ENCODE measurements around the gene CHST13. TPM values are rescaled to one million over a fixed set of nuclear protein-coding genes. Genes with fewer than 3 reads are reported as not detected.
A peak's percentile ranks its signal among the peaks of the same experiment; 100 is the strongest.

Gene CHST13
- total RNA-seq, 1 experiment from 2014 or later, result 2.0 TPM

DNA sequence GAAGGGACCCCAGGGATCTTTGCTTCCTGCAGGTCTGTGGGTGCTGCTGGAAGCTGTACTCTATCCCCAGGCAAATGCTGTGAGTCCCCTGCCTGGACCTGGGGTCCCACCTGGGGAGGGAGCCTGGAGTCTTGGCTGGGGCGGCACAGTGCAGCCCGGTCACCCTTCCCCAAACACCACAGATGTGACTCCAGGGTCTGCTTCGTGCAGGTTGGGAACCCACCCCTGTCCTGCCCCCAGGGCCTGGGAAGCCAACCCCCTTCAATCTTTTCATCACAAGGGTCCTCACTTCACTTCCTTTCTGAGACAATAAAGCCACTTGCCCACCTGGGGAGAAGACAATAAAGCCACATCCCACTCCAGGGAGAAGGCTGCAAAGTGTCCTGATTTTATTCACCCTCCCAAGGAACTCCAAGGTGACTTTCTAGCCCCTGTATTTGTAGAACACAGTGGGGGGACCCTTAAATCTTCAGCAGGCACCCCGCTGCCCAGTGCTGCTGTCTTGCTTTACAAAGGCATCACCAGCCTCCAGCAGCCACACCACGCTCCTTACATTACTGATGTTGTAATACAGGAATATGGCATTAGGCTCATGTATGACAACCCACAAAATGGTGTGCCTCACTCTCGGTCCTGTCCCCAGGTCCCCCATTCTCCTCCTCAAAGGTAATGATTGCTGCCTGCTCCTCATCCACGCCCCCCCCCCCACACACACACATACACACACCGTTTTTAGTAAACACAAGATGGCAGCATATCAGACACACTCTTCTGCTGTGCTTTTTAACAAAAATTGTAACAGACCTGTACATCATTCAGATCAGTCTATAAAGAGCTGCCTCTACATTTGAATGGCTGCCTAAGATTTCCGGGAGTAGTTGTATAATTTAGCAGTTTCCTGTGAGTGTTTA, 24.9 kb downstream of the CHST13 start:
- in situ Hi-C loops (cut with HindIII; ENCODE audit: low sequenced_read_pairs), result no loop called here
- no peak for DNase-seq (ENCODE audit: low spot score)

DNA sequence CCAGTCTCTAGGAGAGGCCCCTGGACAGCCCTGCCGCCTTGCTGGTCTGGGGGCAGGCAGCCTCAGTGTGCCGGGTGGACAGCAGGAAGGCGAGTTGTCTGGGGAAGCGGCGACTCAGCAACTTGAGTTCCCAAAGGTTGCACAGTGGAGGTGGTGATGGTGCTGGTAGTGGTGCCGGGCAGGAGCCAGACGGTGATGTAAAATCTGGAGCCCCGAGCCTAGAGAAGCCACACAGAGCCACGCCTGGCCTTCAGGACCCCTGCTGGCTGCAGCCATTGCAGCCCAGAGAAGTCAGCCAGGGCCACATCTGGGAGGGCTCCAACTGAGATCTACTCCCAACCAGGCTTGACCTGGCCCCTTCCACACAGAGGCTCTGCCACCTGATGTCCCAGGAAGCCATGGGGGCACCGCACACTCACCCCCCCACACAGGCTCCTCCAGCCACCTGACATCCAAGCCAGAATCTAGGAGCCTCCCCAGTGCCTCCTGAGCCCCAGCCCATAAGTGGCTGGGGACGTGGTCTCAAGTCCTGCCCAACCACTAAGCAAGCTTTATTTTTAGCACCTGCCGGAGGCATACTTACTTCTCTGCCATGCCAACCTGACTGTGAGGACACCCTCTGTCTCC, 26.0 kb downstream of the CHST13 start:
- in situ Hi-C loops (cut with HindIII; ENCODE audit: low sequenced_read_pairs), result no loop called here
- DNase-seq (ENCODE audit: low spot score), result no peak

DNA sequence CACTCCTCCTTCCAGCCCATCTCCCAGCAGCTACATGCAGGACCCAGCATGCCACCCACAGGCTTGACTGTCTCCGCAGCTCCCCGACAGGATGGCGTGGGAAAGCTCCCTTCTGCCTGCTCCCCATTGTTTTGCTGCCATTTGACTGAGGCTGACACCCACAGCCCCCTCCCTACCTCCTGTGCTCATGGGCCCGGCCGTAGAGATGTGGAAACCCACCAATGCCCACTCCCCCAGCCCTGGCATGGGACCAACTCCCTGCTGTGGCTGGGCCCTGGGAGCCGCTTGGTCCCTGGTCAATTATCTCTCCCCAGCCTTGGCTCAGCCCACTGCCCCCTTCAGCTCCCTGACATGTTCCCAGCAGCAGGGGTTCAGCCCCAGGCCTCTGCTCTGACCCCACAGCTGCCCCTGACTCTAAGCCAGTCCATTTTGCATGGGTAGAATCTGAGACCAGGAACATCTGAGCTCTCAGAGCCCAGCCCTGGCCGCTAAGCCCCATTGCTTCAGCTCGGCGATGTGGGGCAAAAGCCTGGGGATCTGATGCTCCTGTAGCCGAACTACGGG, 26.6 kb downstream of the CHST13 start:
- DNase-seq (ENCODE audit: low spot score), result no peak
- in situ Hi-C loops (cut with HindIII; ENCODE audit: low sequenced_read_pairs), result no loop called here

DNA sequence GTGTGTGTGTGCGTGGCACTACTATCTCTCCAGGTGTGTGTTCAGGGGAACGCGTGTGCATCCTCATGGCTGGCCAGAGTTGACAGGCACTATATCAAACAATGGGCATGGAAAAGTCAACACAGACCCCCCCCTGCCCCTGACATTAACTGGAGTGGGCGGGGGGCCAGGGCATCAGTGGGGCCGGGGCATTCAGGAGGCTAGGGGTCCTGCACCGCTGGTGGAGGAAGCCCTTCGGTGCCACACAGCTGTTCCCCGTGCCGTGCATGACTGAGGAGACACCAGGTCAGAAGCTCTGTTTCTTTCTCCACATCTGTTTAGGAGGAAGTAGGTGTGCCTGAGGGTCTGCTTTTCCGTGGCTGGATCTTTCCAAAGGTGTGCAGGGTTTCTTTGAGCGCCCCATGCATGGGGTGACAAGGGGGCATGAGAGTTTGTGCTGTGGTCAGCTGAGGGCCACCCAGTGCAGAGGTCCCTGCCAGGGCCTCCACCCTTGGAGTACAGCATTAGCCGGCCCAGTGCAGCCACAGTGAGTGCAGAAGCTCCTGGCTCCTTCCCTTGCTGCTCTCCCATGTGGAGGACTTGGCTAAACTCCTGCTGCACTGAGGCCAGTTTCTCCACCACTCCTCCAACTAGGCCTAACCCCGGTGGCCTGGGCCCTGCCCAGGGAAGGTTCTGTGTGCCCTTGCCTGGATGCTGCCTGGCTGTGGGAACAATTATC, 27.3 kb downstream of the CHST13 start:
- DNase-seq (ENCODE audit: low spot score), result peak; percentile 73
- in situ Hi-C loops (cut with HindIII; ENCODE audit: low sequenced_read_pairs), result no loop called here

DNA sequence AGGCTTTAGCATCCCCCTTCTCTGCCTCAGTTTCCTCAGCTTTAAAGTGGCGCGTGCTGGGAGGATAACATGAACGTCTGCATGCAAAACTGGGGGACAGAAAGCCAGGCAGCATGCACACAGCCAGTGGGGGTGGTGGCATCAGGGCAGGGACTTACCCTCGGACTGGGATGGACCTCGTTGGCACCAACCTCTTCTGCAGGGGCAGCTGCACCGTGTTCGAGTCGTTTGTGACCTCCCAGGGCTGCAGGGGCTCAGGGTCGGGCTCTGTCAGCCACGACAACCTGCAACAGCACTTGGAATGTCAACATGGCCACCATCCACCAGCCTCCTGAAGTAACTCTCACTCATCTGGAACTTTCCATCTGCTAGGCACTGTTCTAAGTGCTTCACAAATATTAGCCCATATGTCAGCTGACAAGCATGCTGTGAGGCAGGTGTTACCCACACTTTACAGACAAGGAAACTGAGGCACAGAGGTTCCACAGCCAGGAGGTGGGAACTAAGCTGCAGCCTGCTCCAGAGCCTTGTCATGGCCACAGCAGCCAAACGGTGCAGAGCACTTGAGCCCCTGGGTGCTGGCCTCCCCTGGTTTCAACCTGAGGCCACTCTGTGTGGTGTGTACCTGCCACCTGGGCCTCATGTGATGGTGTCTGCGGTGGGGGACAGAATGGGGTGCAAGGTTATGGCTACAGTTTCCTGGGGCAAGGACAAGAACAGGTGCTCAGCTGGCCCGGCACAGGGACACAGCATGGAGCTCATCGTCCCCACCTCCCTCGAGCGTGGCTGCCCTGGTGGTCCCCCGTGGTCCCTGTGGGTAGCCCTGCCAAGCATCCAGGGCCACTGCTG, 28.1 kb downstream of the CHST13 start:
- DNase-seq (ENCODE audit: low spot score), result peak; percentile 38
- in situ Hi-C loops (cut with HindIII; ENCODE audit: low sequenced_read_pairs), result no loop called here

DNA sequence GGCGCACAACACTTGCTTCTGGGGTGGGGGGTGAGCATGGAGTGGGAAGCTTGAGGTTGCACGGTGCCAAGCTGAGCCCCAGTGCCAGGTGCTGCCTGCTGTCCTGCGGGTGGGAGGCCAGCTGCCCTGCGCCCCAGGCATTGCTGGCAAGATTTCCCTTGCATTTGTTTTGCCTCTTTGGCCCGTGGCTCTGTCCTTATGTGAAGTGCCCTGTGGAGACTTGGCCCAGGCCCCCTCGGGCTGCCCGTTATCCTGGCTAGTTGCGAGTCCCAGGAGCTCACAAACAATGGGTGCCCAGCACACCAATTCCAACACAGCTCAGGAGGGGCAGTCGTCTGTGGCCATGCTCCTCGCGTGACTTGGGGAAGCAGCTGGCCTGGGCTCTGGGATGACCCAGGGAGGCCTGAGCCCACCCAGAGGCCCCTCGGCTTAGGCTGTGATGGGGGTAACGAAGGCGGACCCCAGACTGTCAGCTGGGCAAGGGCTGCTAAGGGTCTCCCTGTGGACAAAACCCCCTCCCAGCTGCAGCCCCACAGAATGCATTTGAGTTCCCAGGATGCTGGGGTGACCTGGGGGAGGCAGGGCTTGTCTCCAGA, 28.8 kb downstream of the CHST13 start:
- DNase-seq (ENCODE audit: low spot score), result peak; percentile 67
- in situ Hi-C loops (cut with HindIII; ENCODE audit: low sequenced_read_pairs), result no loop called here

DNA sequence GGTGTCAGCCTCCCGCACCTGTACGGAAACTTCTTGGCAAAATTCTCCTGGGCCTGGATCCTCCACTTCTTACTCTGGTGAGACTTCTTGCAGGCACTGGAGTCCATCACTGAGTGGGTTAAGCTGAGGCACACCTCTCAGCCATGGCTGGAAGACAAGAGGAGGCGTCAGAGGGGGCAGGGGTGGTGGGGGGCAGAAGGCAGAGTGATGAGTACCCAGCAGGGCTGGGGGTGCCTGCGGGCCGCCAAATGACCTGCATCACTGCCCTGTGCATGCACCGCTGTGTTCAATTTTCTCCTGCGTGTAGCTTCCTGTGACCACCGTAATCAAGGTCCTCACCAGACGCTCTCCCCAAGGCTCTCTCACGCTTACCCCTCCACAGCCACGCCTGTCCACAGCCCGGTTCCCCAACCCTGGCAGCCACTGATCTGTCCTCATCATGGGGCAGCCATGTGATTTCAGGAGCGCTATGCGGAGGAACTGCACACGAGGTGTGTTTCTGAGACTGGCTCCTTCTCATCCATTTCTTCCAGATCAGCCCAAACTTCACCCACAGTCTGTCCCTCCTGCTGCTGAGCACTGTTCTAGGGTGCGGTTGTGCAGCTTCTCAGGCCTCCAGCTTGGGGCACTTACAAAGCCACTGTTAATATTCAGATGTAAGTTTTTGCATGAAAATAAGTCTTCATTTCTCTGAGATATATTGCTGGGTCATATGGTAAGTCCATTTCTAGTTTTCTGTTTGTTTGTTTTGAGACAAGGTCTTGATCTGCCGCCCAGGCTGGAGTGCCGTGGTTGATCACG, 29.5 kb downstream of the CHST13 start:
- no peak for DNase-seq (ENCODE audit: low spot score)
- in situ Hi-C loops (cut with HindIII; ENCODE audit: low sequenced_read_pairs), result no loop called here

DNA sequence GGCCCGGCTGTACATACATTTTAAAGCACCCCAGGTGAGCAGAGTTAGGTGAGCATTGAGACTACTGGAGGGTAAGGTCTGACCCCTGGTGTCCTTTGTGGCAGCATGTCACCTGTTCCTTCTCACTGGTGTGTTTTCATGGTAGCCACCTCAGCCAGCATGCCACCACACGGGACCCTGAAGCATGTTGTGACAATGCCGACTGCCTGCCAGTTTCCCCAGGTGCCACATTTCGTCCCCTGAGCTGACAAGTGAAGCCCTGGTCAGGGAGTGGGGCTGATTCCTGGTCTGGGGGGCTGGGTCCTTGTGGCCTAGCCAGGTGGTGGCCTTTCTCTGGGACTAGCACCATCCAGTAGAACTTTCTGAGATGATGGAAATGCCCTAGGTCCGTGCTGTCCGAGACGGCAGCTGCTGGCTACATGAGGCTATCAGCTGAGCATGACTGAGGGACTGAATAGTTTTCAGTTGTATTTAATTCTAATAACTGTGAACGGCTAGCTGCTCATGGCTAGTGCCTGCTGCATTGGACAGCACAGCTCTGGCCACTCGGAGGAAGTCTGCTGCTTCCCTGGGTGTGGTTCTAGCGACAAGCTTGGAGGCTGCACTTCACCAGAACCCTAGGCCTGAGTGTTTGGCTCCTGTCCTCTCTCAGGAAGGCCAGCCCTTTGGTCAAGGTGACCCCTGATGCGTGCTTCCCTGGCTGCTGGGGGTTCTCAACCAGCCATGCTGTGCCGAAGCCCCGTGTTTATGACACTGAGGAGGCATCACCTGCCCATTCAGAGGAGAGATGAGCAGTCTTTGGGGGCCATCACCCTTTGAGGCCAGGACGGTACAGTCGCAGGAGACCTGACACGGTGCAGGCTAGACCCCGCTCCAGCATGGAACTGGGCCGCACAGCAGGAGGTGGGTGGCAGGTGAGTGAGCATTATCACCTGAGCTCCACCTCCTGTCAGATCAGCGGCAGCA, 30.9 kb downstream of the CHST13 start:
- no peak for DNase-seq (ENCODE audit: low spot score)
- in situ Hi-C loops (cut with HindIII; ENCODE audit: low sequenced_read_pairs), result no loop called here

DNA sequence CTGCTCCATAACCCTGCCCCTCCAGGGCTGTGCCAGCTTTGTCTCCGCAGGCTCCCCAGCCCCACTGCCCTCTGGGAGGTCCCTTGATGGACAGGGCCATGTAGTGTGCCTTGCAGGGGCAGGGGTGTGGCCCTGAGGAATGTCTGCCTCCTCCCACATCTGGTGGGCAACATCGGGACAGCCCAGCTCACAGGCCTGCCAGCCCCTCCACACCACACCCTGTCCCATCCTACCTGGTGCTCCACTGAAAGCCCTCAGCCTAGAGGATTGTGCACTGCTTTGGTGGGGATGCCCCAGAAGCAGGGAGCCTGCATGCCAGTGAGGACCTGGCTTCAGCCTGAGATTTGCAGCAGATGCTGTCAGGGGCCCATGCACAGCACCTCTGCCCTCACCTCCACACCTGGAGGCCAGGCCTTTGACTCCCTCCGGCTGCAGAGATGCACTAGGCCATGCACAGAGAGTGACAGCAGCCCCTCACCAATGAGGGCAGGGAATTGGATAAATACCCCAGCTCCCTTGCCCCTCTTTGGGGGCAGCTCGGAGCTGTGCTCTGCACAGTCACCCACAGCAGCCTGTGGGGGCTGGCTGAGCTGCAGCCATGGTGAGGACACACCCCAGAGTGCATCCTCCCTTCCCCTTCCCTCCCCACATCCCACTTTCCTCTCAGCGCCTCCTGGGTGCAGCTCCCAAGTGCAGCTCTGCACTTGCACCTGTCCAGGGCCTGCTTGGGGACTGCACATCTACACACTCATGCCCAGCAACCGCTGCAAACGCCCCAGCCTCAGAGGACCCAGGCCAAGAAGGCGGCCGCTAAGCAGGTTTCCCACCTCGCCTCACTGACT, 32.1 kb downstream of the CHST13 start:
- DNase-seq (ENCODE audit: low spot score), result no peak
- in situ Hi-C loops (cut with HindIII; ENCODE audit: low sequenced_read_pairs), result no loop called here

DNA sequence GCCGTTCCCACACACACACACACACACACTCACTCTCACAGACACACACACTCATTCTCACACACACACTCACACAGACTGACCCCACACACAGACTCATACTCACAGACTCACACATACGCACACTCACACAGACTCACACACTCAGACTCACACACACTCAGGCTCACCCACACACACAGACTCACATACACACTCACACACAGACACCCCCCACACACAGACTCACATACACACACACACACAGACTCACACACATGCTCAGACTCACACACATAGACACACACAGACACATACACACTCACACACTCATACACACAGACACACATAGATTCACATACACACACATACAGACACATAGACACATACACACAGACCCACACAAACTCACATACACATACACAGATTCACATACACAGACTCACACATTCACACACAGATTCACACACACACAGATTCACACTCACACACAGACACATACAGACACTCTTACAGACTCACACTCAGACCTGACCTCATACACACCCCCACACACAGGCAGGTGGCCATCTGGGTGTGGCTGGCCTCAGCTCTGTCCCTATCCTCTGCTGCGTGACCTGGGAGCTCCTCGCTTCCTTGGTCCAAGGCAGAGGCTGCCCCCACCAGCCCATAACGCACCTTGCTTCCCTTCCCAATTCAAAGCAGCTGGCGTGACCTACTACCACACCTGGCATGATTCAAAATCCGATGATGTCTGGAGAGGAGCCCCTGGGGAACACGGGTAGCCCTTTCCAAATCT, 32.9 kb downstream of the CHST13 start:
- in situ Hi-C loops (cut with HindIII; ENCODE audit: low sequenced_read_pairs), result no loop called here
- no peak for DNase-seq (ENCODE audit: low spot score)

DNA sequence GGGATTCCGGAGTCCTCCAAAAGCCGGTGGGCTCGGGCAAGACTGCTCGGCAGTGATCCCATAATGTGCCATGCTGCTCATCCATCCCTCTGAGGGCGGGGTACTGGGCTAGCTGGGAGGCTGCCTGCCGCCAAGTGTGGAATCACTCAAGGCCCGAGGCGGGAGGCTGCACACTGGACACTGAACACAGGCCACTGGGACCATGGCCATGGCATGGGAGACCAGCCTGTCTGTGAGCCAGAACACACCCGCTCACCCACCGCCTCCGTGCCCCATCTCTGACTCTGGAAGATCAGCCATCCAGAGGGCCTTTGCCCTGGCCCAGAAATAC, 33.4 kb downstream of the CHST13 start:
- no peak for DNase-seq (ENCODE audit: low spot score)
- in situ Hi-C loops (cut with HindIII; ENCODE audit: low sequenced_read_pairs), result no loop called here

DNA sequence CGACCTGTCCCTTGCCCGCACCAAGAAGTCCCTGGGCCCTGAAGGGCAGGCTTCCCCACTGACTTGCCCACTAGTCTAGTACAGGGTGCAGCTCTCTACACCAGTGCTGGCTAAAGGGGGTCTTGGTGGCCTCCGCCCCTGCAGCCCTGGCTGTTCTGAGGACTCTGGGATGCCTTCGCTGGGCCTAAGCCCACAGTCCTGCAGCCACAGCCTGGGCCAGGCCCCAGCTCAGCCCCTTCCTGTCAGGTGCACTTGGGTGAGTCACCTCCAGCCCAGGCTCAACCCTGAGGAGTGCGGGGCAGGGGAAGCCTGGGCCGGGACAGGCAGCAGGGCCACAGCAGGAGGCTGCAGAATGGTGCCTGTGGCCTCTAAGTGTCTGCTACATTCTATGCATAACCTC, 33.8 kb downstream of the CHST13 start:
- no peak for DNase-seq (ENCODE audit: low spot score)
- in situ Hi-C loops (cut with HindIII; ENCODE audit: low sequenced_read_pairs), result no loop called here

DNA sequence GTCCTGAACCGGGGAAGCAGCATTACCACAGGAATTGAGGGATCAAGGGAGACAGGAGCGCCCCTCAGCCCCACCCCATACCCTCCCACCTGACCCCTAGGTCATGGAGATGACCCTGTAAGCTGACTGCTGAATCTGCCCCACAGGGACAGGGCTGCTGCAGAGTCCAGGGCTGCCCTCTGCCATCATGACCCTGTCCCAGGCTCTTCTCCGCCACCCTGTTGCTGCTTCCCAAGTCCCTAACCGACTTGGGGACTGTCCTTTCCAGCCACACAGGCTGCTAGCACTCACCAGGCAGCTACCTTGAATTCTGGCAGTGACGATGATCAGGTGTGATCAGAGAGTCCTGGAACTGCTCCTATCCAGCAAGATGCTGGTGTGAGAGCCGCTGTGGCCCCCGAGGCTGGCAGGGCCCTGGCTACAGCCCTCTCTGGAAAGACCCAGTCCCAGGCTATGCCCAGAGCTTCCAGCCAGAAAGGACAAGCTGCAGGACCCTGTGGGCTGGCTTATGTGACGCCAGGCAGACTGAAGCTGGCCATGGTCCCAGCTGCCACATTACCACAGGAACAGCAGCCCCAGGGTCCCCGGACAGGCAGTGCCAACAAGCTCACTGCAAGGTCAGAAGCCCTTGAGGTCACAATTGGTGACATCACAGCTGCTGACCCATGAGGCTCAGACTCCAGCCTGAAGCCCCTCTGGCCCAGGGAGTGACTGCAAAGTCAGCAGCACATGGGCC, 34.5 kb downstream of the CHST13 start, which contains the start of gene C3orf22:
TSS of gene C3orf22 (minus strand) at position 597 of the 736 bp plus-strand sequence. CDS start 5,542 bp downstream, outside the sequence.
- in situ Hi-C loops (cut with HindIII; ENCODE audit: low sequenced_read_pairs), result no loop called here
- no peak for DNase-seq (ENCODE audit: low spot score)

DNA sequence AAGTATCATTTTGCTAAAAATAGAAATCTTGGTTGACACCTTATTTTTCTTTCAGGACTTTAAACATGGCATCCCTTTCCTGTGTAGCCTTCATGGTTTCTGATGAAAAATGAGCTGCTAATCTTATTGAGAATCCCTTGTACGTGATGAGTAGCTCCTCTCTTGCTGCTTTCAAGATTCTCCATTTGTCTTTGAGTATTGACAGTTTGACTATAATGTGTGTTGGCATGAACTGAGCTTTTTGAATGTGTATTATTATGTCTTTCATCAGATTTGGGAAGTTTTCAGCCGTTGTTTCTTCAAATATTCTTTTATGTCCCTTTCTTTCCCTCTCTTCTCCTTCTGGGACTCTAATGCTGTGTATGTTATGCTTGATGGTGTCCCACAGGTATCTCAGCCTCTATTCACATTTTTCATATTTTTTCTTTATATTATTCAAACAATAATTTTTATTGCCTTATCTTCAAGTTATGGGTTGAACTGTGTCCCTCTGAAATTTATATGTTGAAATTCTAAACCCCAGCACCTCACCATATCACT, 38.9 kb downstream of the CHST13 start:
- DNase-seq (ENCODE audit: low spot score), result no peak
- in situ Hi-C loops (cut with HindIII; ENCODE audit: low sequenced_read_pairs), result no loop called here
